Lower leg skin (tissue), 4 donors: ENCODE measurements around the gene SYAP1. TPM values are rescaled to one million over a fixed set of nuclear protein-coding genes. Genes with fewer than 3 reads are reported as not detected.

Experiments
- DNase-seq, 2 donors: peaks; one replicate each; pipeline ENCODE4 v3.0.0-alpha.2; 2019; ENCODE audit warnings: low spot score in 2 of 2
- H3K4me3 ChIP-seq: fragments of 200-600 bp; sonication (generic); 2 replicates; pipeline ENCODE4 v1.5.1; 2017; ENCODE audit warnings: mild to moderate bottlenecking, low read depth; ENCODE audit not compliant: poor library complexity, severe bottlenecking
- CTCF ChIP-seq, 3 donors: fragments of 450-650 bp; IDR thresholded peaks; one replicate each; pipeline ENCODE4 v1.5.1; 2016; ENCODE audit warnings: antibody characterized with exemption in 3 of 3, mild to moderate bottlenecking in 3 of 3, moderate library complexity in 2 of 3
- POLR2A ChIP-seq, 2 donors: fragments of 450-650 bp; IDR thresholded peaks; one replicate each; pipeline ENCODE4 v1.6.1; 2016 to 2017; ENCODE audit warnings: antibody characterized with exemption in 2 of 2, mild to moderate bottlenecking in 1 of 2, moderate library complexity in 1 of 2
- WGBS, 2 donors: methylation state at CpG; one replicate each; pipeline ENCODE4 v1.1.5; 2018; 5-methylcytosine and 5-hydroxymethylcytosine counted together
- intact Hi-C: fragments of 100-400 bp; cut with DNase I; formaldehyde crosslinking; loops from one replicate; pipeline ENCODE4 v1.15.0; 2023; ENCODE audit warnings: low total_unique reads
- total RNA-seq, 4 donors: library from RNA; depleted of rRNA; stranded (reverse); fragments of >200 nt; gene quantifications; one replicate each; pipeline ENCODE4 v1.1.0, GENCODE V29; 2016

SYAP1 gene
- total RNA-seq, 4 donors from 2014 or later, result 16.1 to 18.5 (median 16.6) TPM

GRCh38 chrX:16705370-16705769, 14.0 kb upstream of the SYAP1 start:
- H3K4me3 ChIP-seq, result no peak overlapping the region
- peak in 1 of 2 donors; percentile 12 for DNase-seq
- no peak for TF ChIP-seq POLR2A (IDR thresholded peaks at IDR 0.05)
- no peak for TF ChIP-seq CTCF (IDR thresholded peaks at IDR 0.05)
- intact Hi-C loops, result no loop called here
- 86 to 98% methylated on average over 3 of the region's 3 CpGs for WGBS, 2 donors

- no peak overlapping the region for H3K4me3 ChIP-seq
- TF ChIP-seq POLR2A (IDR thresholded peaks at IDR 0.05) (no peak), CTCF (IDR thresholded peaks at IDR 0.05) (no peak)
- intact Hi-C loops, result no loop called here
- 92 to 97% methylated on average over 3 of the region's 3 CpGs for WGBS, 2 donors
- DNase-seq, result no peak
Measured at GRCh38 chrX:16708016-16708415, 11.4 kb upstream of the SYAP1 start.

GRCh38 chrX:16711219-16711811, 8.1 kb upstream of the SYAP1 start:
- no peak for DNase-seq
- no peak overlapping the region for H3K4me3 ChIP-seq
- WGBS, 2 donors, result 30 to 59% methylated on average over 9 of the region's 9 CpGs
- intact Hi-C loops, result loop anchor here (10.0 kb wide), 1 partner anchor 857 kb away; the partner anchor contains the start of gene AP1S2
- TF ChIP-seq POLR2A (IDR thresholded peaks at IDR 0.05) (no peak), CTCF (IDR thresholded peaks at IDR 0.05) (no peak)

- DNase-seq, result no peak
- 2% methylated on average over 26 of the region's 67 CpGs; no CpG with 5 or more reads in 1 of the 2 donors for WGBS, 2 donors
- peak overlapping the region; percentile 55 for H3K4me3 ChIP-seq
- TF ChIP-seq POLR2A (IDR thresholded peaks at IDR 0.05) (no peak), CTCF (IDR thresholded peaks at IDR 0.05) (no peak)
- intact Hi-C loops, result loop anchor here (10.0 kb wide), 1 partner anchor 857 kb away; the partner anchor contains the start of gene AP1S2
Measured at GRCh38 chrX:16711893-16712547, 7.4 kb upstream of the SYAP1 start.

DNA sequence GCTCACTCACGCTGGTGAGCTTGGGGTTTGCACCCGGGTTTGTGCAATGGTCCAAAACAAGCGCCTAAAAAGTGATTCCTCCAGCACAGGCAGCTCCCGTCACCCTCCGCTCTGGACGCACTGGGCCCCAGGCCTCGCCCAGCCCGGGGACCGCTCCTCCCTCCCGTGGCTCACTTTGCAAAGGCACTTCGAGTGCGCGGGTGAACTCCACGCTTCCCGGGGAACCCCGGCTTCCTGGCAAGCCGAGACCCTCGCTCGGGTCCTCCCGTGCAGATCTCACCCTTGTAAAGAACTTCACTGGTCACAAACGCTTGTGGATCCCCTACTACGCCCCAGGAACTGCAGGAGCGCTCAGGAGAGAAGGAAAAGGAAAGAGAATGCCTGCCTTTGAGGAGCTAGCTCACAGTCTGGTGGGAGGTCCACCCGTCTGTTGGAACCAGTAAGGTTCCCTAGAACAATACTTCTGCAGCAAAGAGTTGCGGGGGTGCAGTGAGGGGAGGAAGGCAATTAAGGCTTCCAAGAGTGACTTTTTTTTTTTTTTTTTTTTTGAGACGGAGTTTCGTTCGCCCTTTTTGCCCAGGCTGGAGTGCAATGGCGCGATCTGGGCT, 6.8 kb upstream of the SYAP1 start, which contains the start of gene CTPS2:
TSS of gene CTPS2 (minus strand) at position 122 of the 608 bp plus-strand sequence. CDS start 9,767 bp downstream, outside the sequence.
- peak within 1 kb of the TSS; percentile 55 for H3K4me3 ChIP-seq
- peak; percentile 28 to 93 for DNase-seq
- intact Hi-C loops, result loop anchor here (10.0 kb wide), 1 partner anchor 858 kb away; the partner anchor contains the start of gene AP1S2
- 5 to 15% methylated on average over 7 to 29 of the region's 30 CpGs for WGBS, 2 donors
- TF ChIP-seq CTCF (IDR thresholded peaks at IDR 0.05), result no peak
- TF ChIP-seq POLR2A (IDR thresholded peaks at IDR 0.05), result no peak
